Measurements from ENCODE around the gene OPCML.

GRCh38 chr11:132691848-132692550, 840.3 kb downstream of the OPCML start:
- TF ChIP-seq POLR2A (IDR thresholded peaks at IDR 0.05) = no peak
- TF ChIP-seq CTCF (IDR thresholded peaks at IDR 0.05) = no peak
